ENCODE data around the gene FOXP1. TPM values are rescaled to one million over a fixed set of nuclear protein-coding genes. Genes with fewer than 3 reads are reported as not detected.

Gene FOXP1
- total RNA-seq, 1 donor from 2014 or later, result 41.2 TPM

DNA sequence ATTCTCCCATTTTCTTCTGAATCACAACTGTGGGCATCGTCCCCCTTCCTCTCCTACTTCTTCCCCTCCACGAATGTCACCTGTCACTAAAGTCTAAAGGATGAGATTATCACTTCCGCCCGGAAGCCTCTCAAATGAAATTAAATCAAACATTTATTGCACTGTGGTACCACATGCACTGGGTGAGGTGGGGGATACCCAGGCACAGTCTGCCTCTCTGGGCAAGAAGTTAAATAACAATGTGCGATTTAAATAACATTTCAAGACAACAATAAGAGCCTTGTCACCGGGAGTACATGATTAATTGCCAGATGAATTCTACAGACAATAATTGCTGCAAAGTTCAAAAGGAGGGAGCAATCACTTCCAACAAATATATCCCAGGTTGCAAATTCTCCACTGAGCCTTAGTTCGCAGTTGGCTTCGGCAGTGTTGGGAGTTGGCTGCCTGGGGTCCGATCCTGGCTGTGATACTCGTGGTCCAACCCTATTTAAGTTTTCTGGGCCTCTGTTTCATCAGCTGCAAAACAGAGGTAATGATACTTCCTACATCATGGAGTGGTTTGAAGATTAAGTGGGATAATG, 77.7 kb downstream of the FOXP1 start:
- H3K27ac ChIP-seq (replicated peaks), result no peak overlapping the region
- no peak overlapping the region for H3K4me3 ChIP-seq
- no peaks in the 10 kb centered on the region for H3K27me3 ChIP-seq (ENCODE audit: low read depth)
- no peaks in the 10 kb centered on the region for H3K9me3 ChIP-seq (replicated peaks)
- H3K4me1 ChIP-seq, result peaks cover 3% of the 10 kb centered on the region
- intact Hi-C loops (cut with micrococcal nuclease), result no loop called here
- TF ChIP-seq, protein P1, sequence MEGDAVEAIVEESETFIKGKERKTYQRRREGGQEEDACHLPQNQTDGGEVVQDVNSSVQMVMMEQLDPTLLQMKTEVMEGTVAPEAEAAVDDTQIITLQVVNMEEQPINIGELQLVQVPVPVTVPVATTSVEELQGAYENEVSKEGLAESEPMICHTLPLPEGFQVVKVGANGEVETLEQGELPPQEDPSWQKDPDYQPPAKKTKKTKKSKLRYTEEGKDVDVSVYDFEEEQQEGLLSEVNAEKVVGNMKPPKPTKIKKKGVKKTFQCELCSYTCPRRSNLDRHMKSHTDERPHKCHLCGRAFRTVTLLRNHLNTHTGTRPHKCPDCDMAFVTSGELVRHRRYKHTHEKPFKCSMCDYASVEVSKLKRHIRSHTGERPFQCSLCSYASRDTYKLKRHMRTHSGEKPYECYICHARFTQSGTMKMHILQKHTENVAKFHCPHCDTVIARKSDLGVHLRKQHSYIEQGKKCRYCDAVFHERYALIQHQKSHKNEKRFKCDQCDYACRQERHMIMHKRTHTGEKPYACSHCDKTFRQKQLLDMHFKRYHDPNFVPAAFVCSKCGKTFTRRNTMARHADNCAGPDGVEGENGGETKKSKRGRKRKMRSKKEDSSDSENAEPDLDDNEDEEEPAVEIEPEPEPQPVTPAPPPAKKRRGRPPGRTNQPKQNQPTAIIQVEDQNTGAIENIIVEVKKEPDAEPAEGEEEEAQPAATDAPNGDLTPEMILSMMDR (IDR thresholded peaks at IDR 0.05; ENCODE audit: borderline replicate concordance), result no peak
- DNase-seq, result no peak
- H3K36me3 ChIP-seq, result no peaks in the 10 kb centered on the region

DNA sequence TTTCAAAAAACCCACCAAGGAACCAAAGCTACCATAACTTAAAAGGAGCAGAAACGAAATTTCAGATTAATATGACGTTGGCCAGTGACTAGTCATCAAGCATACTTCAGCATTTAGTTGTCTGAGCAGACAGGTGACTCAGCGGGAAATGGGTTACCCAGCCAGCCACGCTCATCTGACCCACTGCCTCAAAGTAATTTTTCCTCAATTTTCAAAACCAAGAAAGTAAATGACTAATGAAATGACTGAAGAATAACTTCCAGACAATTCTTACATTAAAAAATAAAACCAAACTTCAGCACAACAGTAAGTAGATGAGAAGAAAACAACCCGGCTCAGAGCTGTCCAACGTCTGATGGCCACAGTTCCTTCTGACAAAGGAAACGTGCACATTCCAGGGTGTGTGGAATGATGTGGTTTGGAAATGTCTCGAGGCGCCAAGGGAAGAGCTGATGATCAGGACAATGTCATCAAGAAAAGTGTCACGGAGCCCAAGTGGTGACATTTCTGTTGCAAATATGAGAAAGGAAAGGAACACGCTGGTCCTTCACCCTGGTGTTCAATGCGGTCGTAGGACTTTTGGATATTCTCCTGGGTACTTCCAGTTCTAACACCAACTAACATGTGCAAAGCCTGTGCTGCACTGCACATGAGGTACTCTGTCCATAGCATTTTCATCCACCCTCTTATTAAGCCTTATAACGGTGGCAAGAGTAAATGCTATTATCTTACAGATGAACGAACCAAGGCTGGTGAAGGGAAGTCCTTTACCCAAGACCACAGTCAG, 79.1 kb downstream of the FOXP1 start:
- no peak overlapping the region for H3K27ac ChIP-seq (replicated peaks)
- TF ChIP-seq, protein P1 (IDR thresholded peaks at IDR 0.05; ENCODE audit: borderline replicate concordance), result no peak
- no peaks in the 10 kb centered on the region for H3K36me3 ChIP-seq
- intact Hi-C loops (cut with micrococcal nuclease), result no loop called here
- DNase-seq, result no peak
- H3K4me1 ChIP-seq, result peaks cover 5% of the 10 kb centered on the region
- no peak overlapping the region for H3K4me3 ChIP-seq
- no peaks in the 10 kb centered on the region for H3K27me3 ChIP-seq (ENCODE audit: low read depth)
- H3K9me3 ChIP-seq (replicated peaks), result no peaks in the 10 kb centered on the region

DNA sequence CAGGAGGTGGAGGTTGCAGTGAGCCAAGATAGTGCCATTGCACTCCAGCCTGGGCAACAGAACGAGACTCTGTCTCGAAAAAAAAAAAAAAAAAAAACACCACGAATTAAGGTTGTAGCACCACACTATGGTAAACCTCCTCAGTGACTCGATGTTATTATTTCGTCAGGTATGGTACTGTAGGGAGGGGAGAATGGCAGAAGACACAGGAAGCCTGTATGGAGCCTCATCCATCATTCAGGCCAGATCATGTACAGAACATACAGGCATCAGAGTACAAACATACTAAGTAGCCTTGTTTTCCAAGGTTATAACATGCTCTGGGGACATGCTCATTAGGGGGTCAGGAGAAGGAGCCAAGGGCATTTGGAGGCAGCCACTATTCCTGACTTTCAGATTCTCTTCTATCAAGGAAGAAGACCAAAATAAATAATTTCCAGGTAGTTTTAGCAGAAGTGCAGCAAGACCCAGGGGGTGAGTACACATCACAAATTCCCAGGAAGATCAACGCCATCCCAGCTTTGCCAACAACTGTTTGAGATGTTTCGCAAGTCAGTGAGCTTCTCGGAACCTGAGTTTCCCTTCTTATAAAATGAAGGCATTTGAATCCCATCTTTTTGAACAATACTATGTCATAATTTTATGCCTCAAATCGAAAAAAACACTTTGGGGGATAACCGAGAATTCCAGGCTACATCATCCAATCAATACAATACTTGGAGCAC, 79.8 kb downstream of the FOXP1 start:
- H3K27ac ChIP-seq (replicated peaks), result no peak overlapping the region
- no peak for DNase-seq
- no peaks in the 10 kb centered on the region for H3K36me3 ChIP-seq
- no peaks in the 10 kb centered on the region for H3K9me3 ChIP-seq (replicated peaks)
- H3K4me3 ChIP-seq, result no peak overlapping the region
- H3K4me1 ChIP-seq, result peaks cover 12% of the 10 kb centered on the region
- no peaks in the 10 kb centered on the region for H3K27me3 ChIP-seq (ENCODE audit: low read depth)
- intact Hi-C loops (cut with micrococcal nuclease), result no loop called here
- TF ChIP-seq, protein P1 (IDR thresholded peaks at IDR 0.05; ENCODE audit: borderline replicate concordance), result no peak

DNA sequence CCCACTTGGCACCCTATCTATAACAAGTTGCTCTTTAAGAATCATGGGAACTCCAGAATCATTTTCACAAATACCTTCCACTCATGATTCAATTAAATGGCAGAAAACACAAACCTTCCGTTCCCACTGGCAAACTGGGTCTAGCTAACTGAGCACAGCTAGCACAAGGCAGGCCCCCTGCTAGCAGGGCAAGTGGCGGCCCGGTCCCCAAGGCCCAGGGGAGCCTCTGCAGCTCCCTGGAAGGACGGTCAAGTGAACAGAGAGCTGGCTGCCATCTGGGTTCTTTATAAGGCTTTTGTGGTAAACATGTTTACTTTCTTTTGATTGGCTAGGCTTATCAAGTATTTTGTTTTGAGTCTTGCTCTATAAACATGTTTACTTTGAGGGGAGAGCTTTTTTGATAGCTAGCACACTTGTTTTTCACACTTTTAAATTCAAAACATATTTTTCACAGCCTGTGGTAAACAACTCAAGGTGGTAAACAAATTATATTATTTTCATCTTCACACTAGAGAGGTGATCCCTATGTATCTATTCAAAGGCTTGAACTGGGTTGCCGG, 81.4 kb downstream of the FOXP1 start:
- Histone ChIP-seq H3K27me3 (ENCODE audit: low read depth) (no peaks in the 10 kb centered on the region), H3K27ac (replicated peaks) (no peak overlapping the region), H3K4me3 (no peak overlapping the region), H3K9me3 (replicated peaks) (no peaks in the 10 kb centered on the region), H3K36me3 (no peaks in the 10 kb centered on the region), H3K4me1 (peaks cover 28% of the 10 kb centered on the region)
- TF ChIP-seq, protein P1 (IDR thresholded peaks at IDR 0.05; ENCODE audit: borderline replicate concordance), result no peak
- intact Hi-C loops (cut with micrococcal nuclease), result no loop called here
- no peak for DNase-seq

DNA sequence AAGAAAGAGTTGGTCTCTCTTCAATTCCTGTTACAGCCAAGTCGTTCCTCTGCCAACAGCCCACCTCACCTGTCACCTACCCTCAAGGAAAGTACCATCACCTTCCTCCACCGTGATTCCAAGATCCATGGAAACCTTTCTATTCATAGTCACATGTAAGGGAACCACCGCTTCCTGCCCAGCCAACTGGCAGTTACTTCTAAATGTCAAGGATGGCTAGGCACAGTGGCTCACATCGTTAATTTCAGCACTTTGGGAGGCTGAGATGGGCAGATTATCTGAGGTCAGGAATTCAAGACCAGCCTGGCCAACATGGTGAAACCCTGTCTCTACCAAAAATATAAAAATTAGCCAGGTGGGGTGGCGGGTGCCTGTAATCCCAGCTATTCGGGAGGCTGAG, 82.8 kb downstream of the FOXP1 start:
- H3K9me3 ChIP-seq (replicated peaks), result no peaks in the 10 kb centered on the region
- no peaks in the 10 kb centered on the region for H3K36me3 ChIP-seq
- H3K4me3 ChIP-seq, result no peak overlapping the region
- intact Hi-C loops (cut with micrococcal nuclease), result no loop called here
- no peak for DNase-seq
- H3K27ac ChIP-seq (replicated peaks), result no peak overlapping the region
- TF ChIP-seq, protein P1 (IDR thresholded peaks at IDR 0.05; ENCODE audit: borderline replicate concordance), result no peak
- H3K4me1 ChIP-seq, result peaks cover 42% of the 10 kb centered on the region
- no peaks in the 10 kb centered on the region for H3K27me3 ChIP-seq (ENCODE audit: low read depth)
